VCaP (cell line): ENCODE data around the gene URB1.
"Not testable (repeated sequence)": the region's sequence is repeated elsewhere in the genome, so short reads cannot be mapped to it uniquely, and the experiment has no call there.

Source experiments
- H3K27ac ChIP-seq: fragments of 450-650 bp; 2 replicates; pipeline ENCODE4 v1.5.1; 2017
- TF ChIP-seq, protein P1 (sequence below): fragments of 450-650 bp; conservative IDR thresholded peaks from 2 replicates; pipeline ENCODE4 v1.5.1; 2017; ENCODE audit warnings: mild to moderate bottlenecking, moderate library complexity

Gene URB1

DNA sequence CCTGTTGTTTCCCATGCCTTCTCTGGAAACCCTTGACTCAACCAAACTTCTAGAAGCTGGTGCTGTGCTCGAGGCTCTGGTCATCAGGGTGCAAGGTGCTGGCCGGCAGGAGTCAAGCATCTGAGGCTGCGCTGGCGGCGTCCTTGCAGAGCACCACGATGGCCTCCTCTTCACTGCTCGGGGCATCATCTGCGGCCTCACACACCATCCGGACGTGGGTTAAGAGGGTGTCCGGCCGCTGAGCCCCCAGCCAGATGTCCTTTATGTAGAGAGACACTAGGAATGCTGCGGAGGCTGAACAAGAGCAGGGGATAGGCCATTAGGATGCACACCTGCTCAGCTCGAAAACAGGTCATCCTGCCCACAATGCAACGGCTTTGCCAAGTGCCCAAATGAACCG lies 78.0 kb downstream of the URB1 start:
- TF ChIP-seq, protein P1, sequence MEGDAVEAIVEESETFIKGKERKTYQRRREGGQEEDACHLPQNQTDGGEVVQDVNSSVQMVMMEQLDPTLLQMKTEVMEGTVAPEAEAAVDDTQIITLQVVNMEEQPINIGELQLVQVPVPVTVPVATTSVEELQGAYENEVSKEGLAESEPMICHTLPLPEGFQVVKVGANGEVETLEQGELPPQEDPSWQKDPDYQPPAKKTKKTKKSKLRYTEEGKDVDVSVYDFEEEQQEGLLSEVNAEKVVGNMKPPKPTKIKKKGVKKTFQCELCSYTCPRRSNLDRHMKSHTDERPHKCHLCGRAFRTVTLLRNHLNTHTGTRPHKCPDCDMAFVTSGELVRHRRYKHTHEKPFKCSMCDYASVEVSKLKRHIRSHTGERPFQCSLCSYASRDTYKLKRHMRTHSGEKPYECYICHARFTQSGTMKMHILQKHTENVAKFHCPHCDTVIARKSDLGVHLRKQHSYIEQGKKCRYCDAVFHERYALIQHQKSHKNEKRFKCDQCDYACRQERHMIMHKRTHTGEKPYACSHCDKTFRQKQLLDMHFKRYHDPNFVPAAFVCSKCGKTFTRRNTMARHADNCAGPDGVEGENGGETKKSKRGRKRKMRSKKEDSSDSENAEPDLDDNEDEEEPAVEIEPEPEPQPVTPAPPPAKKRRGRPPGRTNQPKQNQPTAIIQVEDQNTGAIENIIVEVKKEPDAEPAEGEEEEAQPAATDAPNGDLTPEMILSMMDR: no peak

DNA sequence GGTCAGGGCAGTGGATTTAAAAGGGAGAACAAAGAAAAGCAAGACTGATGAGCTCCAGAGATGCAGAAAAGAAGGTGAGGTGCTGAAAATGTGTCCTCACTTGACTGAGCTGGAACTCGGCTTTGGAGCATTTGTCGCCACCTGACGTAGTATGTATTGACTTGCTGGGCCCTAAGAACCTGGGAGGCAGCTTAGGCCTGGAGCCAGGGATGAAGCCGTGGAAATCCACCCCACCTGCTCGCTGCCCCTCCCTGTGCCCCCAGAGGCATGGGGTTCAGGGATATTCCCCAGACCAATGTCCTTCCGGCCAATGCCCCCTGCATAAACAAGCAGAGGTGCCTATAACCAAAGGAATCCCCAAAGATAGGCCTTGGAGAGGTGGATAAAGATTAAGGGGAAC lies 79.8 kb downstream of the URB1 start:
- no peak overlapping the region for H3K27ac ChIP-seq
- TF ChIP-seq, protein P1: no peak

More for the DNA sequence above, 78.0 kb downstream of the URB1 start:
- H3K27ac ChIP-seq: no peak overlapping the region

DNA sequence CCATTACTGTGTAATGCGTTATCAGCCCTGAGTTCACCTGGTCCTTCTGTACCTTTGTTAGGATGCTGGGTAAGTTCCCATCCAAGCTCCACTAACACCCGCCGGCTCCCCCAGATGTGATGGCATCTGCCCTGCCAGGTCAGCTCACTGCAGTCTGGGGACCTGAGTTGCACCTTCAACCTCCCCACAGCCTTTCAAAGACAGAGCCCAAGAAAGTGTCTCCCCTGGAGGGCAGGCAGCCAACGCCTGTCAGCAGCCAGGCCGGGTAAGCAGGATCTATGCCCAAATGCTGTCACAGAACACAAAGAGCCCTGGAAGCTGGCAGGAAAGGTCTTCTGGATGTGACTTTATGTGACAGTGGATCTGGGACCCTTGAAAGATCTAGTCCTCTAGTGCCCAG lies 80.5 kb downstream of the URB1 start:
- no peak overlapping the region for H3K27ac ChIP-seq
- TF ChIP-seq, protein P1: no peak

DNA sequence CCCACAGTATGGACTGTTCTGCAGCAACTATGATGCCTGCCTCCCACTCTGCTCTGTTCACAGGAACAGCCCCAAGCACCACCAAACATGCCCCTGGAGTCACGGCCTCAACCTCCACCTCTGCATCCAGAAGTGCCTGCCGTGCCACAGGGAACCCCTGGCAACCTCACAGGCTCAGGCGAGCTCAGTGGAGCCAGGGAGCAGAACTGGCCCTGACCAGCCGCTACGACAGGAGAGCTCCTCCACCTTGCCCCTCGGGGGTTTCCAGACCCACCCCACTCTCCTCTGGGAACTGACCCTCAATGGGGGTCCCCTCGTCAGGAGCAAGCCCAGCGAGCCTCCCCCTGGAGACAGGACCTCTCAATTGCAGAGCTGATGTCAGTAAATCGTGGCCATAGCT lies 81.2 kb downstream of the URB1 start:
- no peak overlapping the region for H3K27ac ChIP-seq
- TF ChIP-seq, protein P1: no peak

DNA sequence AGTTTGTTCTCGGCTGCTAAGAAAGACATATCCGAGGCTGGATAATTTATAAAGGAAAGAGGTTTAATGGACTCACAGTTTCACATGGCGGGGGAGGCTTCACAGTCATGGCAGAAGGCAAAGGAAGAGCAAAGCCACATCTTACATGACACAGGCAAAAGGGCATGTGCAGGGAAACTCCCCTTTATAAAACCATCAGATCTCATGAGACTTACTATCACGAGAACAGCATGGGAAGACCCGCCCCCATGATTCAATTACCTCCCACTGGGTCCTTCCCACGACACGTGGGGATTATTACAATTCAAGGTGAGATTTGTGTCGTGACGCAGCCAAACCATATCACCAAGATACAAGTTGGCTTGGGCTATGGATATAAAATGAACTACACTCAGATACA lies 81.8 kb downstream of the URB1 start:
- not testable (repeated sequence) for H3K27ac ChIP-seq

DNA sequence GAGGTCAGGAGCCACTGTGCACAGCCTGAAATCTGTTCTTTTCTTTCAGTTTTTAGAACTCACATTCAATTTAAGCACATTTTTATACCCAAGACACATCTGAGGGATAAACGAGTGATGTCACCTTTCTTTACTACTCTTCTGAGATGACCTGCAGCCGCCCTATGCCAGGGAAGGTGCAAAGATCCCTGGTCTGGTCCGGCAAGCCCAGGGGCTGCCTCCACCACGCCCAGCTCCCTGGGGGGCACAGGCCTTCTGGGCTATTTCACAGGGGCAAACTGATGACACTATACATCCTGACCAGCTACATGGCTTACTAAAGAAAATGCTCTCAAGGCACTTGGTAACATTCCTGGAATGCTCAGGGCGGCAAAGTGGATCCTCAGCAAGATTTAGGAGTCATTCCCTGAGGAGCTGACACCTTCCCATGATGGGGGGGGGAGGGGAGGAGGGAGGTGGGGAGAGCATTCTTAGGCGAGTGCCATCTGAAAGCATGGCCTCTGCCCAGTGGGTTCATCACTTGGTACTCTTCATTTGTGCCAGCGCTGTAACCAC lies 82.8 kb downstream of the URB1 start:
- TF ChIP-seq, protein P1: no peak
- H3K27ac ChIP-seq: no peak overlapping the region

DNA sequence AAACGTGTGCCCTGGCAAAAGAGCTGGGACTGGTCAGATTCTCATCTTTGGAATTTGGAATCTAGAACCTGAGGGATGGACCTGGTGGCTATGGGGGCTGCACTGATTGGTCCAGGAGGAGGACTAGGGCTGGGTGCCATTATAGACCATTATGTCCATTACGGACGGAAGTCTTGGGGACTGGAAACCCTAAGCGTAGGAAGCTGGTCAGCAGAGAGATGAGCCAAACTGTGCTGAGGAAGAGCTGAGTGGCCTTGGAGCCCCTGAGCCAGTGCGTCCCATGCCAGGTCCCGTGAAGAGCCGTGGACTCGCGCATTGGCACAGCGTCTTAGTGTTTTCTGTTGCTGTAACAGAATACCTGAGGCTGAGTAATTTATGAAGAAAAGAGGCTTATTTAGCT lies 84.1 kb downstream of the URB1 start:
- no peak overlapping the region for H3K27ac ChIP-seq
- TF ChIP-seq, protein P1: no peak

DNA sequence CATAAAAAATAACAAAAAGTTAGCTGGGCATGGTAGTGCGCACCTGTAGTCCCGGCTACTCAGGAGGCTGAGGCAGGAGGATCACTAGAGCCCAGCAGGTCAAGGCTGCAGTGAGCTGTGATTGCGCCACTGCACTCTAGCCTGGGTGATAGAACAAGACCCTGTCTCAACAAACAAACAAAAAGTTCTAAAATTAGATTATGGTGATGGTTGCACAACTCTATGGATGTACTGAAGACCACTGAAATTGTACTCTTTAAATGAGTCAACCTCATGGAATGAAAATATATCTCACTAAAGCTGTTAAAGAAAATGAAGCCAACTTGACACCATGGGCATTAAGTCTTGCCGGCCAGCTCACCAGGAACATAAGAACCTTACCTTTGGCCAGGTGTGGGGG lies 85.1 kb downstream of the URB1 start:
- TF ChIP-seq, protein P1: no peak
- H3K27ac ChIP-seq: no peak overlapping the region
